Measurements from ENCODE around the gene HARS1. TPM values are rescaled to one million over a fixed set of nuclear protein-coding genes. Genes with fewer than 3 reads are reported as not detected.
A peak's percentile ranks its signal among the peaks of the same experiment; 100 is the strongest.

The HARS1 gene
- total and polyA plus RNA-seq, 2 of the 13 experiments (the other 11 are each of a cell fraction or from before 2014, with no cell fraction given): 36.9 to 66.2 TPM

DNA sequence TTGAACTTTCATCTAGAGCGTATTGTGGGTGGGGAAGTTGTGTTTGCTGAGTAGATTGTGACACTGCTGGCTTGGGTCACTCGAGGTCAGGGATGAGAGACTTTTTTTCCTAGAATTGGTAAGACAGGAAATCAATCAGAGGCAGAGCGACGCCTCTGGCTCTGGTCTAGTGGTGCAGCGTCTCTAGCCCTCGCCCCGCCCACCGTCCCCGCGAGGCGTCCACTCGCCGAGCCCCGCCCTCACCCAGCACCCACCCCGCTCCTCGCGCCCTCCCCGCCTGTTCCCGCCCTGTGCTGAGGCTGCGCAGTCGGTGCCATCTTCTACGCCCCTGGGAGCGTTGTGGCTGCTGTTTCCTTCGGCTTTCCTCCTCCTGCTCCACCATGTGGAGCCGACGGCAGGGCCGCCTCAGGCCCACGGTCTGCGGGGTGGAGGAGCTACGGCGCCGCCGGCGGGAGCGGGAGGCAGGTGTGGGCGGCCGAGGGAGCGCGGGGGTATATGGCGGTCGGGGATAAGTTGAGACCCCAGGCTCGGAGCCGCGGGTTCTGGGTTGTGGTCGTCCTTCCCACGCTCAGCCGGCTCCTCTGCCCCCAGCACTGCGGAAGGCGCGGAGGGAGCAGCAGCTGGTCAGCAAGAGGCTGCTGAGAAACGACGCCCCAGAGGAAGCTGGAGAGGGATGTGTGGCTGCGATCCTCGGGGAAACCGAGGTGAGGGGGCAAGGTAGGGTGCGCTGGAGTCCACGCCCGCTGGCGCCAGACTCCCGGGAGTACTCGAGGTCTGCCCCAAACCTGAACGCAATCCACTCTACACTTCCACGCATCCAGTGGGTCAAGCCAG is 51.8 kb downstream of the HARS1 start, which contains the start of gene TMCO6 (continued):
- TF ChIP-seq, protein P1, sequence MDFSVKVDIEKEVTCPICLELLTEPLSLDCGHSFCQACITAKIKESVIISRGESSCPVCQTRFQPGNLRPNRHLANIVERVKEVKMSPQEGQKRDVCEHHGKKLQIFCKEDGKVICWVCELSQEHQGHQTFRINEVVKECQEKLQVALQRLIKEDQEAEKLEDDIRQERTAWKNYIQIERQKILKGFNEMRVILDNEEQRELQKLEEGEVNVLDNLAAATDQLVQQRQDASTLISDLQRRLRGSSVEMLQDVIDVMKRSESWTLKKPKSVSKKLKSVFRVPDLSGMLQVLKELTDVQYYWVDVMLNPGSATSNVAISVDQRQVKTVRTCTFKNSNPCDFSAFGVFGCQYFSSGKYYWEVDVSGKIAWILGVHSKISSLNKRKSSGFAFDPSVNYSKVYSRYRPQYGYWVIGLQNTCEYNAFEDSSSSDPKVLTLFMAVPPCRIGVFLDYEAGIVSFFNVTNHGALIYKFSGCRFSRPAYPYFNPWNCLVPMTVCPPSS (IDR thresholded peaks at IDR 0.05): no peak
- TF ChIP-seq, protein P2, sequence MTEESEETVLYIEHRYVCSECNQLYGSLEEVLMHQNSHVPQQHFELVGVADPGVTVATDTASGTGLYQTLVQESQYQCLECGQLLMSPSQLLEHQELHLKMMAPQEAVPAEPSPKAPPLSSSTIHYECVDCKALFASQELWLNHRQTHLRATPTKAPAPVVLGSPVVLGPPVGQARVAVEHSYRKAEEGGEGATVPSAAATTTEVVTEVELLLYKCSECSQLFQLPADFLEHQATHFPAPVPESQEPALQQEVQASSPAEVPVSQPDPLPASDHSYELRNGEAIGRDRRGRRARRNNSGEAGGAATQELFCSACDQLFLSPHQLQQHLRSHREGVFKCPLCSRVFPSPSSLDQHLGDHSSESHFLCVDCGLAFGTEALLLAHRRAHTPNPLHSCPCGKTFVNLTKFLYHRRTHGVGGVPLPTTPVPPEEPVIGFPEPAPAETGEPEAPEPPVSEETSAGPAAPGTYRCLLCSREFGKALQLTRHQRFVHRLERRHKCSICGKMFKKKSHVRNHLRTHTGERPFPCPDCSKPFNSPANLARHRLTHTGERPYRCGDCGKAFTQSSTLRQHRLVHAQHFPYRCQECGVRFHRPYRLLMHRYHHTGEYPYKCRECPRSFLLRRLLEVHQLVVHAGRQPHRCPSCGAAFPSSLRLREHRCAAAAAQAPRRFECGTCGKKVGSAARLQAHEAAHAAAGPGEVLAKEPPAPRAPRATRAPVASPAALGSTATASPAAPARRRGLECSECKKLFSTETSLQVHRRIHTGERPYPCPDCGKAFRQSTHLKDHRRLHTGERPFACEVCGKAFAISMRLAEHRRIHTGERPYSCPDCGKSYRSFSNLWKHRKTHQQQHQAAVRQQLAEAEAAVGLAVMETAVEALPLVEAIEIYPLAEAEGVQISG (CRISPR knock-in tag; IDR thresholded peaks at IDR 0.05): peak; percentile 76
- TF ChIP-seq PLRG1 (conservative IDR thresholded peaks at IDR 0.05): no peak
- no peak for TF ChIP-seq HOXA7 (CRISPR knock-in tag; IDR thresholded peaks at IDR 0.05)
- no peak for TF ChIP-seq ZEB1 (IDR thresholded peaks at IDR 0.05; ENCODE audit: insufficient replicate concordance, low read depth)
- peak; percentile 31; the same call in 1 of the 2 replicates for TF ChIP-seq ZBTB7B (CRISPR knock-in tag; IDR thresholded peaks at IDR 0.05)
- TF ChIP-seq ZNF225 (CRISPR knock-in tag; IDR thresholded peaks at IDR 0.05): peak; percentile 61; the same call in 1 of the 2 replicates
- peak; percentile 94 for TF ChIP-seq NCOR1 (IDR thresholded peaks at IDR 0.05; ENCODE audit: borderline replicate concordance, low read length)
- TF ChIP-seq ZNF672 (CRISPR knock-in tag; IDR thresholded peaks at IDR 0.05): no peak
- TF ChIP-seq, protein P3, sequence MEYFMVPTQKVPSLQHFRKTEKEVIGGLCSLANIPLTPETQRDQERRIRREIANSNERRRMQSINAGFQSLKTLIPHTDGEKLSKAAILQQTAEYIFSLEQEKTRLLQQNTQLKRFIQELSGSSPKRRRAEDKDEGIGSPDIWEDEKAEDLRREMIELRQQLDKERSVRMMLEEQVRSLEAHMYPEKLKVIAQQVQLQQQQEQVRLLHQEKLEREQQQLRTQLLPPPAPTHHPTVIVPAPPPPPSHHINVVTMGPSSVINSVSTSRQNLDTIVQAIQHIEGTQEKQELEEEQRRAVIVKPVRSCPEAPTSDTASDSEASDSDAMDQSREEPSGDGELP (IDR thresholded peaks at IDR 0.05; ENCODE audit: borderline replicate concordance, low read depth): peak; percentile 43; the same call in 1 of the 2 replicates
- TF ChIP-seq ZNF496 (CRISPR knock-in tag; IDR thresholded peaks at IDR 0.05; ENCODE audit: insufficient replicate concordance): no peak
- peak; percentile 96 for TF ChIP-seq RBFOX2 (IDR thresholded peaks at IDR 0.05; ENCODE audit: low read depth, low read length)
- no peak for TF ChIP-seq ZNF749 (CRISPR knock-in tag; IDR thresholded peaks at IDR 0.05; ENCODE audit: borderline replicate concordance)
- TF ChIP-seq RARG (CRISPR knock-in tag; IDR thresholded peaks at IDR 0.05; ENCODE audit: low read depth): no peak
- no peak for TF ChIP-seq ZFP82 (CRISPR knock-in tag; IDR thresholded peaks at IDR 0.05; ENCODE audit: borderline replicate concordance)
- no peak for TF ChIP-seq GFI1 (CRISPR knock-in tag; IDR thresholded peaks at IDR 0.05; ENCODE audit: borderline replicate concordance)
- TF ChIP-seq CEBPG (CRISPR knock-in tag; IDR thresholded peaks at IDR 0.05): peak; percentile 90
- TF ChIP-seq, protein P4, sequence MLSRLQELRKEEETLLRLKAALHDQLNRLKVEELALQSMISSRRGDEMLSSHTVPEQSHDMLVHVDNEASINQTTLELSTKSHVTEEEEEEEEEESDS (CRISPR knock-in tag; IDR thresholded peaks at IDR 0.05; ENCODE audit: borderline replicate concordance): no peak
- no peak for TF ChIP-seq ATM (IDR thresholded peaks at IDR 0.05; ENCODE audit: borderline replicate concordance)
- peak; percentile 82 for TF ChIP-seq SPEN (CRISPR knock-in tag; IDR thresholded peaks at IDR 0.05; ENCODE audit: low read depth)
- peak; percentile 78; the same call in 1 of the 2 replicates for TF ChIP-seq HOXA5 (CRISPR knock-in tag; IDR thresholded peaks at IDR 0.05)
- TF ChIP-seq ZNF567 (CRISPR knock-in tag; IDR thresholded peaks at IDR 0.05; ENCODE audit: borderline replicate concordance): no peak
- TF ChIP-seq, protein P5, sequence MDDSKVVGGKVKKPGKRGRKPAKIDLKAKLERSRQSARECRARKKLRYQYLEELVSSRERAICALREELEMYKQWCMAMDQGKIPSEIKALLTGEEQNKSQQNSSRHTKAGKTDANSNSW (CRISPR knock-in tag; IDR thresholded peaks at IDR 0.05; ENCODE audit: borderline replicate concordance): no peak
- TF ChIP-seq NRL (CRISPR knock-in tag; IDR thresholded peaks at IDR 0.05; ENCODE audit: borderline replicate concordance): peak; percentile 96
- no peak; the same call in 1 of the 2 replicates for TF ChIP-seq ZNF33B (CRISPR knock-in tag; IDR thresholded peaks at IDR 0.05)
